ENCODE data around the gene C1QTNF5. TPM values are rescaled to one million over a fixed set of nuclear protein-coding genes. Genes with fewer than 3 reads are reported as not detected.

The C1QTNF5 gene
- total RNA-seq, 1 experiment from 2014 or later = not detected

GRCh38 chr11:119369132-119369925, 28.6 kb upstream of the C1QTNF5 start:
- Histone ChIP-seq H3K27ac (ENCODE audit: low read depth, low read length) (no peak overlapping the region), H3K4me2 (ENCODE audit: low read length) (peak overlapping the region; percentile 54), H3K9me2 (ENCODE audit: insufficient read depth) (no peaks in the 10 kb centered on the region), H3K4me1 (ENCODE audit: control insufficient read depth in 1 of 2, insufficient read depth in 2 of 2, low read length in 2 of 2) (peaks cover 37 to 48% of the 10 kb centered on the region in 2 experiments), H3K79me2 (ENCODE audit: insufficient read depth, low read length) (no peaks in the 10 kb centered on the region), H3K9ac (ENCODE audit: low read length) (no peak overlapping the region), H2AFZ (ENCODE audit: low read depth, low read length, poor library complexity, severe bottlenecking) (no peak overlapping the region), H4K20me1 (ENCODE audit: insufficient read depth) (no peaks in the 10 kb centered on the region), H3K4me3 (replicated peaks in 1 of 2; ENCODE audit: low read depth in 1 of 2, low read length in 2 of 2) (no peak overlapping the region), H3K36me3 (ENCODE audit: control insufficient read depth in 1 of 2, insufficient read depth in 2 of 2, low read length in 2 of 2) (no peaks in the 10 kb centered on the region), H3K9me3 (ENCODE audit: control insufficient read depth in 1 of 2, insufficient read depth in 1 of 2, low read depth in 1 of 2, low read length in 2 of 2) (no peaks in the 10 kb centered on the region), H3K27me3 (ENCODE audit: insufficient read depth, low read length) (peaks cover 5% of the 10 kb centered on the region; the same call in 1 of the 2 replicates)
- no peak for ATAC-seq
- CTCF ChIA-PET = interaction anchor here (1.0 to 3.4 kb wide), 5 partner anchors 11 to 105 kb away, joined by 3 to 24 read pairs (median 7); partner anchors contain the start of gene USP2
- DNase-seq (ENCODE audit: low read depth, low spot score) = no peak
- POLR2A ChIA-PET = no interaction called here
- TF ChIP-seq EZH2 (IDR thresholded peaks at IDR 0.05) (no peak), ATF3 (IDR thresholded peaks at IDR 0.05) (no peak), SIN3A (IDR thresholded peaks at IDR 0.05; ENCODE audit: low read depth) (no peak), POLR2AphosphoS5 (IDR thresholded peaks at IDR 0.05; ENCODE audit: low read depth, low read length) (no peak), CEBPB (IDR thresholded peaks at IDR 0.05; ENCODE audit: low read depth) (no peak), FOSL1 (IDR thresholded peaks at IDR 0.05; ENCODE audit: low read depth) (no peak), EZH2phosphoT487 (IDR thresholded peaks at IDR 0.05; ENCODE audit: borderline replicate concordance) (no peak)
- no TSS peak for BruUV-seq (replicated peaks)
- intact Hi-C loops (cut with micrococcal nuclease) = no loop called here
- RAD21 ChIA-PET (ENCODE audit: low non-redundant PET in 1 of 2, low total read pairs in 2 of 2, uncharacterized antibody in 2 of 2, unreplicated experiment in 2 of 2) = interaction anchor here (0.5 to 1.4 kb wide), 2 partner anchors 13 to 363 kb away, joined by 3 read pairs; no protein-coding TSS in a partner anchor
